GM19397 (cell line): ENCODE data around the gene CHDH.

Experiments used
- ATAC-seq: cut with Tn5 transposase; IDR thresholded peaks from one replicate; pipeline ENCODE4 v1.9.1; 2021; ENCODE audit warnings: mild to moderate bottlenecking, moderate library complexity; ENCODE audit not compliant: unreplicated experiment

CHDH gene

GRCh38 chr3:53856964-53857363, 10.7 kb upstream of the CHDH start:
- ATAC-seq = no peak

GRCh38 chr3:53850895-53851294, 4.7 kb upstream of the CHDH start:
- no peak for ATAC-seq

GRCh38 chr3:53849916-53850315, 3.7 kb upstream of the CHDH start:
- ATAC-seq = no peak

- no peak for ATAC-seq
Observed at GRCh38 chr3:53846851-53847155, 584 bp upstream of the CHDH start.

GRCh38 chr3:53845881-53846133, 412 bp downstream of the CHDH start:
- ATAC-seq = no peak

- no peak for ATAC-seq
Observed at GRCh38 chr3:53845103-53845880, 927 bp downstream of the CHDH start.

- no peak for ATAC-seq
Observed at GRCh38 chr3:53844262-53845102, 1.7 kb downstream of the CHDH start.

- ATAC-seq = peak; percentile 41
Observed at GRCh38 chr3:53843195-53844177, 2.7 kb downstream of the CHDH start.

GRCh38 chr3:53842436-53843194, 3.6 kb downstream of the CHDH start:
- no peak for ATAC-seq

- ATAC-seq = no peak
Observed at GRCh38 chr3:53841296-53841695, 4.9 kb downstream of the CHDH start.

GRCh38 chr3:53837331-53837730, 8.9 kb downstream of the CHDH start:
- ATAC-seq = no peak

- ATAC-seq = no peak
Observed at GRCh38 chr3:53836084-53836872, 9.9 kb downstream of the CHDH start.

- no peak for ATAC-seq
Observed at GRCh38 chr3:53835257-53835656, 11.0 kb downstream of the CHDH start.

GRCh38 chr3:53834429-53835095, 11.7 kb downstream of the CHDH start:
- no peak for ATAC-seq

- ATAC-seq = no peak
Observed at GRCh38 chr3:53833700-53834099, 12.5 kb downstream of the CHDH start.

GRCh38 chr3:53833053-53833645, 13.1 kb downstream of the CHDH start:
- no peak for ATAC-seq

- ATAC-seq = no peak
Observed at GRCh38 chr3:53830944-53831343, 15.3 kb downstream of the CHDH start.

GRCh38 chr3:53829605-53830004, 16.6 kb downstream of the CHDH start:
- ATAC-seq = no peak

GRCh38 chr3:53828581-53828980, 17.6 kb downstream of the CHDH start:
- ATAC-seq = no peak
